ENCODE results near the gene COL9A1. TPM values are rescaled to one million over a fixed set of nuclear protein-coding genes. Genes with fewer than 3 reads are reported as not detected.
A peak's percentile ranks its signal among the peaks of the same experiment; 100 is the strongest.

COL9A1 gene
- total and polyA plus RNA-seq, 9 of the 15 experiments (the other 6 are each of a cell fraction or from before 2014, with no cell fraction given): 0.01 to 0.13 (median 0.06) TPM; not detected in 1

DNA sequence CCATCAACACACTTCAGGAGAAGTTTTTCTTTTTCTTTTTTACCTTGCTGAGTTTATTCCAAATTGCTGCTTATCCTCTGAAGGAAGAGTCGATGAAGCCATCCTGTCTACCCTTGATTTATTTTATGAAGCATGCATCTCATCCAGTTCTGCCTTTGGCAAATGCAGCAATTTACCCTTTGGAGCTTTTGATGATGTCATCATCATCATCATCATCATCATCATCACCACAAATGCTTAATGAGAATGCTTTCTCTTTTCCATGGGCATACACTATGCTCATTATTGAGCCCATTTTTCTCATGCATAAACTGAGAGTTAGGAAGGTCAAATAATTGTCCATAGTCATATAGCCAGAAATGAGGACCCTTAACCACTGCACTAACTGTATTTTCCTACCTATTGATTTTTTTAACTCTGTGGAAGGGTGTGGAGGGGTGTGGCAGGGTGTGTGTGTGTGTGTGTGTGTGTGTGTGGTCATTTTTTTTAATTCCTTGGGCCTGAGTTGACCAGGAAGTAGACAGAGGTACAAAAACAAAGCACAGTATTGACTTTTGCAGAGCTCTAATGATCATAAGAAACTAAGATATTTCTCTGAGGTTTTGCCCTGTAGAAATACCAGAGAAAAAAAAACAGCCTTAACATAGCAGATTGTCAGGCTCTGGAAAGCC lies 82.8 kb downstream of the COL9A1 start (continued):
- TF ChIP-seq JUND (IDR thresholded peaks at IDR 0.05; ENCODE audit: borderline replicate concordance, low read depth, low read length) (no peak), JUND (tag; IDR thresholded peaks at IDR 0.05; ENCODE audit: borderline replicate concordance, low read depth, low read length) (peak; percentile 60; the same call in 1 of the 3 replicates), SMARCB1 (IDR thresholded peaks at IDR 0.05; ENCODE audit: insufficient read length, low read depth) (no peak), SRSF3 (IDR thresholded peaks at IDR 0.05; ENCODE audit: insufficient read depth, low read length) (no peak), ILK (tag; IDR thresholded peaks at IDR 0.05; ENCODE audit: borderline replicate concordance, low read depth) (no peak), ESRRA (IDR thresholded peaks at IDR 0.05; ENCODE audit: borderline replicate concordance, low read depth) (0 out of 2 replicates have a peak, but pooled peaks have one; percentile 53), NUFIP1 (IDR thresholded peaks at IDR 0.05; ENCODE audit: partially characterized antibody) (no peak), ZC3H11A (IDR thresholded peaks at IDR 0.05; ENCODE audit: low read depth, low read length) (no peak), HNRNPLL (IDR thresholded peaks at IDR 0.05; ENCODE audit: low read depth, low read length, poor library complexity, severe bottlenecking) (no peak), BRCA1 (IDR thresholded peaks at IDR 0.05) (no peak), BRCA1 (CRISPR knock-in tag; IDR thresholded peaks at IDR 0.05) (no peak), GATAD2A (IDR thresholded peaks at IDR 0.05) (no peak)
- TF ChIP-seq, protein P1, sequence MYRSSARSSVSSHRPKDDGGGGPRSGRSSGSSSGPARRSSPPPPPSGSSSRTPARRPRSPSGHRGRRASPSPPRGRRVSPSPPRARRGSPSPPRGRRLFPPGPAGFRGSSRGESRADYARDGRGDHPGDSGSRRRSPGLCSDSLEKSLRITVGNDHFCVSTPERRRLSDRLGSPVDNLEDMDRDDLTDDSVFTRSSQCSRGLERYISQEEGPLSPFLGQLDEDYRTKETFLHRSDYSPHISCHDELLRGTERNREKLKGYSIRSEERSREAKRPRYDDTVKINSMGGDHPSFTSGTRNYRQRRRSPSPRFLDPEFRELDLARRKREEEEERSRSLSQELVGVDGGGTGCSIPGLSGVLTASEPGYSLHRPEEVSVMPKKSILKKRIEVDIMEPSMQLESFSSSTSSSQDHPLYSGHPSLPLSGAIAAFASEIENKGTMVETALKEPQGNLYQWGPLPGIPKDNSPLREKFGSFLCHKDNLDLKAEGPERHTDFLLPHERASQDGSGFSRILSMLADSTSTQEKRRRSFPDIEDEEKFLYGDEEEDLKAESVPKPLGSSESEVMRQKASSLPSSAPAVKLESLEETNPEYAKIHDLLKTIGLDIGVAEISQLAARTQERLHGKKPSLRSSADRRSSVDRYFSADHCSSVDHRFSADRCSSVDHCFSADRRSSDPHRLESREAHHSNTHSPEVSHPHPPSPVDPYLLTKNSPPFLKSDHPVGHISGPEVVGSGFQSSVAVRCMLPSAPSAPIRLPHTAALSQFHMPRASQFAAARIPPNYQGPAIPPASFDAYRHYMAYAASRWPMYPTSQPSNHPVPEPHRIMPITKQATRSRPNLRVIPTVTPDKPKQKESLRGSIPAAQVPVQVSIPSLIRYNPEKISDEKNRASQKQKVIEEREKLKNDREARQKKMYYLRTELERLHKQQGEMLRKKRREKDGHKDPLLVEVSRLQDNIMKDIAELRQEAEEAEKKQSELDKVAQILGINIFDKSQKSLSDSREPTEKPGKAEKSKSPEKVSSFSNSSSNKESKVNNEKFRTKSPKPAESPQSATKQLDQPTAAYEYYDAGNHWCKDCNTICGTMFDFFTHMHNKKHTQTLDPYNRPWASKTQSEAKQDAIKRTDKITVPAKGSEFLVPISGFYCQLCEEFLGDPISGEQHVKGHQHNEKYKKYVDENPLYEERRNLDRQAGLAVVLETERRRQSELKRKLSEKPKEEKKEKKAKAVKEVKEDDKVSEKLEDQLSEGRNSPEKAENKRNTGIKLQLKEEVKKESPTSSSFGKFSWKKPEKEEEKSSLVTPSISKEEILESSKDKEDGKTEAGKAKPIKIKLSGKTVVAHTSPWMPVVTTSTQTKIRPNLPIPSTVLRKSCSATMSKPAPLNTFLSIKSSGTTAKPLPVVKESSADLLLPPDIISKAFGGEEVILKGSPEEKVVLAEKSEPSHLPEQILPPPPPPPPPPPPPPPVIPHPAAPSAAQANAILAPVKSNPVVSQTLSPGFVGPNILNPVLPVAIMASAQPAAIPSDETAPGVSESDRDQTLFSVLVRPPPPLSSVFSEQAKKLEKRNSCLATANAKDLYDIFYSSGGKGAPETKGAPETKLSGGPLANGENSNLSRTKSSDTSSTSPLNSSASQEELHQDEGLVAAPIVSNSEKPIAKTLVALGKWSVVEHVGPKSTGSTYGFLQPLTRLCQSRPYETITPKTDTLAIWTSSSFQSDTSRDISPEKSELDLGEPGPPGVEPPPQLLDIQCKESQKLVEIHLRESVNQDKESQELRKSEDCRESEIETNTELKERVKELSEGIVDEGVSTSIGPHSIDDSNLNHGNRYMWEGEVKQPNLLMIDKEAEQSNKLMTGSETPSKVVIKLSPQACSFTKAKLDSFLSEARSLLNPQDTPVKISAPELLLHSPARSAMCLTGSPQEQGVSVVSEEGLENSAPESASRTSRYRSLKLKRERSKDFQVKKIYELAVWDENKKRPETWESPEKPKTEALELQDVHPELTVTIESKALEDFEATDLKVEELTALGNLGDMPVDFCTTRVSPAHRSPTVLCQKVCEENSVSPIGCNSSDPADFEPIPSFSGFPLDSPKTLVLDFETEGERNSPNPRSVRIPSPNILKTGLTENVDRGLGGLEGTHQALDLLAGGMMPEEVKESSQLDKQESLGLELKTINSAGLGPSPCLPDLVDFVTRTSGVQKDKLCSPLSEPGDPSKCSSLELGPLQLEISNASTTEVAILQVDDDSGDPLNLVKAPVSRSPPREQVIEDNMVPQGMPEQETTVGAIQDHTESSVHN (IDR thresholded peaks at IDR 0.05; ENCODE audit: borderline replicate concordance in 1 of 2, low read depth in 1 of 2): no peak
- TF ChIP-seq, protein P2, sequence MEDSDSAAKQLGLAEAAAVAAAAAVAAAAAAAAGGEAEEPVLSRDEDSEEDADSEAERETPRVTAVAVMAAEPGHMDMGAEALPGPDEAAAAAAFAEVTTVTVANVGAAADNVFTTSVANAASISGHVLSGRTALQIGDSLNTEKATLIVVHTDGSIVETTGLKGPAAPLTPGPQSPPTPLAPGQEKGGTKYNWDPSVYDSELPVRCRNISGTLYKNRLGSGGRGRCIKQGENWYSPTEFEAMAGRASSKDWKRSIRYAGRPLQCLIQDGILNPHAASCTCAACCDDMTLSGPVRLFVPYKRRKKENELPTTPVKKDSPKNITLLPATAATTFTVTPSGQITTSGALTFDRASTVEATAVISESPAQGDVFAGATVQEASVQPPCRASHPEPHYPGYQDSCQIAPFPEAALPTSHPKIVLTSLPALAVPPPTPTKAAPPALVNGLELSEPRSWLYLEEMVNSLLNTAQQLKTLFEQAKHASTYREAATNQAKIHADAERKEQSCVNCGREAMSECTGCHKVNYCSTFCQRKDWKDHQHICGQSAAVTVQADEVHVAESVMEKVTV (CRISPR knock-in tag; IDR thresholded peaks at IDR 0.05): no peak
- TF ChIP-seq, protein P3, sequence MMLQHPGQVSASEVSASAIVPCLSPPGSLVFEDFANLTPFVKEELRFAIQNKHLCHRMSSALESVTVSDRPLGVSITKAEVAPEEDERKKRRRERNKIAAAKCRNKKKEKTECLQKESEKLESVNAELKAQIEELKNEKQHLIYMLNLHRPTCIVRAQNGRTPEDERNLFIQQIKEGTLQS (IDR thresholded peaks at IDR 0.05): peak; percentile 83
- TF ChIP-seq, protein P3 (CRISPR knock-in tag; conservative IDR thresholded peaks at IDR 0.05): no peak

Data from K562 (cell line).